ENCODE data around the gene OPTN.

The OPTN gene

GRCh38 chr10:13161857-13162271 lies 61.9 kb downstream of the OPTN start:
- in situ Hi-C loops (cut with MboI; ENCODE audit: low pct_unique_long_range_greater_than_20kb, low sequenced_read_pairs) = no loop called here
- DNase-seq = no peak

DNA sequence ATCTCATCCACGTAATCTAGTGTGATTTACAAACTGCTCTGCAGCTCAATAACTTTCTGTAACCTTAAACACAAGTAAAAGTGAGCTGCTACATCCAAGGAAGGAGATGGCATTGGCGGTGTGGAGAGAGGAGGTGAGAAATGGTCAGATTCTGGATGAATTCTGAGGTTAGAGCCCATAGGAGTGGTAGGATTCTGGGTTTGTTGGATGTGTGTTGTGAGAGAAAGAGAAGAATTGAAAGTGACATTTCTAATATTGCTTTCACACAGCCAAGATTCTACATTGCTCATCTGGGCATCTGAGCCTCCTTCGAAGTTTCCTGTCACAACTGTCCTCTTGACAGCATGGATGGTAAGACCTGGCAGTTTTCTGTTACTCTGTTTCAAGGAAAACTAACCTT lies 63.9 kb downstream of the OPTN start:
- in situ Hi-C loops (cut with MboI; ENCODE audit: low pct_unique_long_range_greater_than_20kb, low sequenced_read_pairs) = no loop called here
- no peak for DNase-seq

- in situ Hi-C loops (cut with MboI; ENCODE audit: low pct_unique_long_range_greater_than_20kb, low sequenced_read_pairs) = no loop called here
Observed at GRCh38 chr10:13165177-13165576, 65.2 kb downstream of the OPTN start.

GRCh38 chr10:13167568-13167967 lies 67.6 kb downstream of the OPTN start:
- DNase-seq = no peak
- in situ Hi-C loops (cut with MboI; ENCODE audit: low pct_unique_long_range_greater_than_20kb, low sequenced_read_pairs) = no loop called here

More at GRCh38 chr10:13165177-13165576, 65.2 kb downstream of the OPTN start:
- peak; percentile 4 for DNase-seq

GRCh38 chr10:13168781-13169180 lies 68.8 kb downstream of the OPTN start:
- in situ Hi-C loops (cut with MboI; ENCODE audit: low pct_unique_long_range_greater_than_20kb, low sequenced_read_pairs) = no loop called here
- DNase-seq = no peak

- in situ Hi-C loops (cut with MboI; ENCODE audit: low pct_unique_long_range_greater_than_20kb, low sequenced_read_pairs) = no loop called here
- DNase-seq = no peak
Observed at GRCh38 chr10:13173616-13174015, 73.7 kb downstream of the OPTN start.

- in situ Hi-C loops (cut with MboI; ENCODE audit: low pct_unique_long_range_greater_than_20kb, low sequenced_read_pairs) = no loop called here
- no peak for DNase-seq
Observed at GRCh38 chr10:13180788-13181187, 80.8 kb downstream of the OPTN start.

DNA sequence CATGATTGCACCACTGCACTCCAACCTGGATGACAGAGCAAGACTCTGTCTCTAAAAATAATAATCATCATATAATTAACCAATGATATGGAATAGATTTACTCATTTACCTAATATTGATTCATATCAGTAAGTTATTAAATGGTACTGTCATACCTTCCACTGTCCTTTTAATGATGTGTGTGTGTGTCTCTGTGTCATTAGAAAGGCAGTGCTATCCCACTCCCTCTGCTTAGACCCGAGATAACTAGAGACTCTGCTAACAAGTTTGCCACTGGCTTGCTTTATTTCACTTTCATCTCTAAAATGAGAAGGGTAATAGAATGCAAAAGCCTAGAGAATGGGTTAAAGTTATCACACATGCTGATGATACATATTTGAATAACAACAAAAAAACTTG lies 82.5 kb downstream of the OPTN start:
- in situ Hi-C loops (cut with MboI; ENCODE audit: low pct_unique_long_range_greater_than_20kb, low sequenced_read_pairs) = no loop called here
- no peak for DNase-seq

DNA sequence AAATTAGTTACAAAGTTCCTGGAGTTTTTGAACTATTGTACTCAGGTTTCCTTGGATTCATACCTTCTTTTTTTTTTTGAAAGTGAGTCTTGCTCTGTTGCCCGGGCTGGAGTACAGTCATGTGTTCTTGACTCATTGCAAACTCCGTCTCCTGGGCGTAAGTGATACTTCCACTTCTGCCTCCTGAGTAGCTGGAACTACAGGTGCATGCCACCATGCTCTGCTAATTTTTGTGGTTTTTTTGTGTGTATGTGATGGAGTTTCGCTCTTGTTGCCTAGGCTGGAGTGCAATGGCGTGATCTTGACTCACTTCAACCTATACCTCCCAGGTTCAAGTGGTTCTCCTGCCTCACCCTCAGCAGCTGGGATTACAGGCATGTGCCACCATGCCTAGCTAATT lies 83.7 kb downstream of the OPTN start:
- no peak for DNase-seq
- in situ Hi-C loops (cut with MboI; ENCODE audit: low pct_unique_long_range_greater_than_20kb, low sequenced_read_pairs) = no loop called here

GRCh38 chr10:13184276-13184675 lies 84.3 kb downstream of the OPTN start:
- in situ Hi-C loops (cut with MboI; ENCODE audit: low pct_unique_long_range_greater_than_20kb, low sequenced_read_pairs) = no loop called here
- DNase-seq = no peak

GRCh38 chr10:13184730-13185514 lies 85.0 kb downstream of the OPTN start:
- in situ Hi-C loops (cut with MboI; ENCODE audit: low pct_unique_long_range_greater_than_20kb, low sequenced_read_pairs) = no loop called here
- no peak for DNase-seq

DNA sequence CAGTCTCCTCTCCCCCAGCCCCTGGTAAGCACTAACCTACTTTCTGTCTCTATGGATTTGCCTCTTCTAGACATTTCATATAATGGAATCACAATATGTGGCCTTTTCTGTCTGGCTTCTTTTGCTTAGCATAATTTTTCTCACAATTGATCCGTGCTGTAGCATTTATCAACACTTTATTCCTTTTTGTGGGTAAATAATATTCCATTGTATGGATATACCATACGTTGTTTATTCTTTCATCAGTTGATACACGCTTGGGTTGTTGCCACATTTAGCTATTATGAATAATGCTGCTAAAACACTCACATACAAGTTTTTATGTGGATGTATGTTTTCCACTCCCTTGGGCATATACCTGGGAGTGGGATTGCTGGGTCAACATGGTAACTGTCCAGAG lies 87.2 kb downstream of the OPTN start:
- in situ Hi-C loops (cut with MboI; ENCODE audit: low pct_unique_long_range_greater_than_20kb, low sequenced_read_pairs) = no loop called here
- DNase-seq = no peak
